HG03064 (cell line): ENCODE data around the gene MCRS1.

ENCODE experiments used
- ATAC-seq: cut with Tn5 transposase; IDR thresholded peaks from one replicate; pipeline ENCODE4 v1.9.1; 2021; ENCODE audit warnings: low read depth; ENCODE audit not compliant: unreplicated experiment

MCRS1 gene

GRCh38 chr12:49582850-49583249 is 14.9 kb upstream of the MCRS1 start:
- no peak for ATAC-seq

GRCh38 chr12:49582201-49582600 is 14.3 kb upstream of the MCRS1 start:
- ATAC-seq = no peak

GRCh38 chr12:49580572-49581535 is 12.9 kb upstream of the MCRS1 start:
- ATAC-seq = no peak

DNA sequence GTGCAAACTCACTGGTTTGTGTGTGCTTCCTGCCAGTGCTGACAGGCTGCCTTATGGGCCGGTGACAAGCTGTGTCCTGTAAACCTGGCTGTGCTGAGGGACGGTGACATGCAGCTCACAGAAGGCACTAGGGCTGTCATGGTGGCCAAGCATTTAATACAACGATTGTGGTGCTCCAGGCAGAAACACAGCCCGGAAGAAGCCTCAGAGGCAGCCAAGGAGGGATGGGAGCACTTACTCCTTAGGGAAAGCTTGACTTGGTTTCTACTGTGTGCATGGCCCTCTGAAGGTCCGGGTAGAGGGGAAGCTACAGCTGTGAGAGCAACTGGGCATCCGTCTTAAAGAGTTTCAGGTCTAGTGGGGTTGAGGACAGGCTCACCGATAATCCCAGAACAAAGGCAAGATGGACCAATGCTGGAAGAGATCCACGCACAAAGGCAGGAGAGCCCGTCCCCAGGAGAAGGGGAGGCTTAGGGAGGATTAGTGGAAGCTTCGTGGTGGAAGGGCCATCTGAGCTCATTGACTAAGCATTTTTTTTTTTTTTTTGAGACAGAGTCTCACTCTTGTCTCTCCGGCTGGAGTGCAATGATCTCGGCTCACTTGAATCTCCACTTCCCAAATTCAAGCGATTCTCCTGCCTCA is 10.7 kb upstream of the MCRS1 start:
- no peak for ATAC-seq

GRCh38 chr12:49577589-49578315 is 9.8 kb upstream of the MCRS1 start:
- no peak for ATAC-seq

DNA sequence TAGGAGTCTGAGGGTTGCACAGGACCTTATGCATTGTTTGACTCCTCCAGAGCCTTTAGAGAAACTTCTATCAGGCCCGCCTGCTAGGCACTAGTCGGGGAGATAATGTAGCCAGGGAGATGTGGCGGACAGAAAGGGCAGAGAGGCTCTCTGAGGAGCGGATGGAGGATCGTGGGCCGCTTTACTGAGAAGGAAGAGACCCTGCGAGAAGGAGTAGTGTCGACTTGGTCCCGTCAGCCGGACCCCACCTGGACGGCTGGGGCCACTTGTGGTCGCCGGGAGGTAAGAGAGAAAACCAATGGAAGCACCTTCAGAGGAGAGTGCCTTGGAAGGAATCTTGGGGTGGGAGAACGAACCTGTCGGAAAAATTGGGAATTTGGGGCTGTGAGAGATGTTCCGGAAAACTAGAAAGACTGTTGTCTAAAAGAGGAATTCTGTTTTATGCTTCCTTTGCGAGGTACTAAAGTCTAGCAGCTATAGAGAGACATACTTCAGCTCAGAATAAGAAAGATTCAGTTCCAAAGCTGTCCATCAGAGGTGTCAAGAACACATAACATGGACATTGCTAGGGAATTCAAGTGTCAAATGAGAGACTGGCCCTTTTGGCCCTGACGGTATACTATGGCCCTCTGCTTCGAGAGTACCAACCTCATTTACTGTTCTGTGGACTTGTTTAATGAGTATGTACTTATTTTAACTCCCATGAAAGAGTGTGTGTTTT is 660 bp upstream of the MCRS1 start:
- no peak for ATAC-seq

- ATAC-seq = peak; percentile 3
Observed at GRCh38 chr12:49567302-49567610, 686 bp downstream of the MCRS1 start.

DNA sequence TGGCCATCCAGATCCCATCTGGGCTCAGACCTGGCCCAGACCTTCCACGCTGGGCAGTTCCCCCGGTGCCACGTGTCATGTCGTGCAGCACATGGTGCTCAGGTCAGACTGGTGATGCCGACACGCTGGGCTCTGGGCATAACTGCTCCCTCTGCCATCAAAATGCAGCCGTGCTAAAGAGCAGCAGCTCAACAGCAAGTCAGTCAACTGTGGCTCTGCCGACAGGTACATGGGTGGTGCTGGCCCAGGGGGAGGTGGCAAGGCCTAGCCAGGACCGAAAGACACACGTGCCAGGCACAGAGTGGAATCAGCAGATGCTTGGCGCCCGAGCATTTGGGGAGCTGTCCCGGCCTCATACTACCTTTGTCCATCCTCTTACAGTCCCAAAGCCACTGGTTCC is 1.6 kb downstream of the MCRS1 start:
- ATAC-seq = no peak

DNA sequence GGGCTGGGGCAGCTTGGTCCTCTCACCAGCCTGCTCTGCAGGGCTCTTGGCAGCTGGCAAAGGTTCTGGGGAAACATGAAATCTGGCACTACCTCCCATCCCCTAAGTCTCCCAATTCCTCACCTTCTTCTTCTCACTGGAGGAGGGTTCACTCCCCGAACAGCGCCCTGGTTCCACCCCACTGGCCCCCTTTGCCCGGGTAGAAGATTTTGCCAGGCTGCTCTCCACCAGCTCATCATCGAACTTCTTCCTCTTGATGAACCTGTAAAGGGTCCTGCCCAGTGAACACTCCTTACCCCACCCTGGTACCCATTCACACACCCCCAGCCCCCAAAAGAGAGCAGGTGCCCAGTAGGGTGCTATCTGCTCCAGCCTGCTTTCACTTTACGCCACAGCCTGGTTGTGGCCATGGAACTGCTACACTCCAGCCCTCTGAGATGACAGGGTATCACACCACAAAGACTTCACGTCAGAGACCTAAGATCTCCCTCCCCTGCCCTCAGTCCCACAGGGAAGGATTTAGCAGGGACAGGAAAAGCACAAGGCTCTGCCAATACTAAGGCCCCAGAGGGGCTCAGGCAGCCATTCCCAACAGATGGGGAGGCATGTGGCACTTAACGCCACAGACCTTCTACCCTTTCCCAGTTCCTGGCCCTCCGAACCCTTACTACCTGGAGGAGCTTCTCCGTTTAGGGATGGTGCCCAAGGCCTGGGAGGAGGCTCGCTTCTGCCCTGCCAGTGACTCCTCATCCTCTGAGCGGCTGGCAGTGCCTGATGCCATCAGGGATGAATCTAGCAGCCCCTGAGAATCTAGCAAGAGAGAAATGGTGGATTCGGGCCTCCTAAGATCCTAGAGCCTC is 2.3 kb downstream of the MCRS1 start:
- no peak for ATAC-seq

GRCh38 chr12:49564686-49565405 is 3.1 kb downstream of the MCRS1 start:
- ATAC-seq = no peak

DNA sequence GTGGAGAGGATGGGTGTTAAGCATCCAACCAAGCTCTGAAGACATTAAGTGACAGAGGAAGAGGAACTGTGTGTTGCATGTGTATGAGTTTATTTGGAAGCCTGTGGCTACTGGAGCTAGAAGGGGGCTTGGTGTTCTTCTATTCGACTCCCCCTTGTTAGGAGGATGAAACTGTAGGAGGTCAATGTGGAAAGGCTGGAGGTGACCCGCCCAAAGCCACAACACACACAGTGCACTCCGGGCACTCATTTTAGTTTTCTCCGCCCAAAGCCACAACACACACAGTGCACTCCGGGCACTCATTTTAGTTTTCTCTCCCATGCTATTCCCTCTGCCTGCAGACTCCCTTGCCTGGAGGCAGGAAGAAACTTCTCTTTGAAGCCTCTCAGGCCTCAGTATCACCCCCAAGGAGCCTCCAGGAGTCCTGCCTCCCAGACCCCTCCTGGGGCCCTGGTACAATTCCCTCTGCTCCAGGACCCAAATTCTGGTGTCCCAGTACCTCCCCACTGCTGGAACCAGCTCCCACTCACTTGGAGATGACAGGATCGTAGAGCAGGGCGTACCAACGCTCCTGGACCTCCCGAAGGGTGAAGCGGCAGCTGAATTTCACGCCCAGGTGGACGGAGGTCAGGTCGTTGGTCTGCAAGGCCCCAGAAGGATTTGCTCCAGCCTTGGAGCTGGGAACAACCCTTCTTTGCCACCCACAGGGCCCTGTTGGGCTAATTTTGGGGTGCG is 3.8 kb downstream of the MCRS1 start:
- ATAC-seq = no peak

DNA sequence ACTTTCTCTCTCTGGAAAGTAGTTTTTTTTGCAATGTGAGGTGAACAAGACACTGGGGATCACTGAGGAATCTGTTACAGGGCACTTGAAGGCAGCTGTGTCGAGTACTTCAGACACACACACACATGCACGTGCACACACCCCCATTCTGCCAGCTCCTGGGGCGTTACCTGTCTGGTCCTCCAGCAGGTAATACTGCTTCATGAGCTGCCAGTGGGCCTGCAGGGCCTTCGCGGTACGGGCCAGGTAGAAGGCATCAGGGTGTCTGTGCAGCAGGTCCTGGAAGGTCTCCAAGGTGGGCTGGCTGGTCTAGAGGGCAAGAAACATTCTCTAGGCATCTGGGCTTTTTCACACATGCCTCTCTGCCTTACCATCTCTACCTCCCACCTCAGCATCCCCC is 5.1 kb downstream of the MCRS1 start:
- no peak for ATAC-seq

GRCh38 chr12:49562233-49562632 is 5.7 kb downstream of the MCRS1 start:
- ATAC-seq = no peak

- no peak for ATAC-seq
Observed at GRCh38 chr12:49560695-49561094, 7.2 kb downstream of the MCRS1 start.

DNA sequence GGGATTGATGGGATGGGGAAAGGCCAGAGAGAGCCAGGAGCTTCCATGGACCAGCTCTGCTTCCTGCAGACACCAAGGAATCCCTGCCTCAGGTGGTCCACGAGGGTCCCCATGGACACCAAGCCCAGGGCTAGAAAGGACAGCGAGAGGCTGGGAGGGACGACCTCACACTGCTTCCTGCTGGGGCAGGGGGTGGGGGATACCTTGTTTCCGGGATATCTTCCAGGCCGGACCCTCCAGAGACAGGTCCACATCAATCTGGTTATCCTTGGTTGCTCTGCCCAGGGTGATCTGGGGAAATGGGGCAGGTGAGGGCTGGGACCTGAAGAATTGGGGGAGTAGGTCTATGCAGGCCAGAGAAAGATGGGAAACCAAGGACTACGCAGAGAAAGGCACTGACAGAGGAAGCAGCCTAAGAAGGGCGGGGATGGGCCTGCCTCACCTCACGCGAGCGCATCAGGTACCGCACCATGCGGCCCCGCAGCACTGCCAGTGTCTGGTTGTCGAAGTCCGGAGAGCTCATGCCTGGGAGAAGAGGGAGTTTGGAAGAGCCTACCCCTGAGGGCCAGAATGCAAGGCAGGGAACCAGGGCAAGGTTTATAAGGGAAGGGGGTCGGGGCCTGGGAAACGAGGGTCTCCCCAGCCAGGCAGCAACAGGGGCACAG is 8.8 kb downstream of the MCRS1 start:
- no peak for ATAC-seq

DNA sequence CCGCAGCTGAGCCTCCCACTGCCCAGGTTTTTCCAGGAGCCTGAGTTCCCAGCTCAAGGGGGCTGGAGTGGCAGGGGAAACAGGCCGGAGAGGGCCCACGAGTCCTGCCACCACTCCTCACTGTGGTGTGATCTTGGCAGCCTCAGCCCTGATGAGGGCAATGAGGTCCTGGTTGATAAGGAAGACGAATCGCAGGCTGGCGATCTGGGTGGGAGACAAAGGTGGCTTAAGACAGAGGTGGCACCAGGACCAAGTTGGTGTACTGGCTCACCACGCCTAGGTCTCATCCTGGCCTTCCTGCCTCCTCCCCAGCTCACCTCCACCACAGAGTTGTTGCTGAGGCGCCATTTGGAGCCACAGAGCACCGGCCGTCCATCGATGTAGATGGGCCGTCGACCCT is 9.4 kb downstream of the MCRS1 start:
- ATAC-seq = no peak

- ATAC-seq = no peak
Observed at GRCh38 chr12:49557917-49558215, 10.1 kb downstream of the MCRS1 start.

DNA sequence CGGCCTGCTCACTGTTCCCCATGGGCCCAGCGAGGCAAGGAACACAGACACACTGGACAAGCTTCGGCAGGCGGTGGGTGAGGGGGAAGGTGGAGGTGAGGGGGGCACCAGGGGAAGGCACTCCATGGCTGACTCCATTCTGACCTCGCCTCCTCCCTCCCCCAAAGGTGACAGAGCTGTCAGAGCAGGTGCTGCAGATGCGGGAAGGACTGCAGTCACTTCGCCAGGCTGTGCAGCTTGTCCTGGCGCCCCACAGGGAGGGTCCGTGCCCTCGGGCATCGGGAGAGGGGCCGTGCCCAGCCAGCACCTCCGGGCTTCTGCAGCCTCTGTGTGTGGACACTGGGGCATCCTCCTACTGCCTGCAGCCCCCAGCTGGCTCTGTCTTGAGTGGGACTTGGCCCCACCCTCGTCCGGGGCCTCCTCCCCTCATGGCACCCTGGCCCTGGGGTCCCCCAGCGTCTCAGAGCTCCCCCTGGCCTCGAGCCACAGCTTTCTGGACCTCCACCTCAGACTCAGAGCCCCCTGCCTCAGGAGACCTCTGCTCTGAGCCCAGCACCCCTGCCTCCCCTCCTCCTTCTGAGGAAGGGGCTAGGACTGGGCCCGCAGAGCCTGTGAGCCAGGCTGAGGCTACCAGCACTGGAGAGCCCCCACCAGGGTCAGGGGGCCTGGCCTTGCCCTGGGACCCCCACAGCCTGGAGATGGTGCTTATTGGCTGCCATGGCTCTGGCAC is 10.6 kb downstream of the MCRS1 start:
- ATAC-seq = no peak
